DND-41 (cell line): ENCODE results near the gene CELSR1.

Source experiments
- EZH2 ChIP-seq: IDR thresholded peaks from 3 replicates; pipeline ENCODE4 v1.6.1; 2012; ENCODE audit warnings: borderline replicate concordance, low read depth, mild to moderate bottlenecking, moderate library complexity, low read length, inconsistent platforms; ENCODE audit not compliant: severe bottlenecking
- TF ChIP-seq, protein P1 (sequence below): IDR thresholded peaks from 2 replicates; pipeline ENCODE4 v1.5.1; 2012; ENCODE audit warnings: borderline replicate concordance, low read length, moderate library complexity, mild to moderate bottlenecking; ENCODE audit not compliant: poor library complexity, severe bottlenecking; ENCODE audit errors: extremely low read depth

DNA sequence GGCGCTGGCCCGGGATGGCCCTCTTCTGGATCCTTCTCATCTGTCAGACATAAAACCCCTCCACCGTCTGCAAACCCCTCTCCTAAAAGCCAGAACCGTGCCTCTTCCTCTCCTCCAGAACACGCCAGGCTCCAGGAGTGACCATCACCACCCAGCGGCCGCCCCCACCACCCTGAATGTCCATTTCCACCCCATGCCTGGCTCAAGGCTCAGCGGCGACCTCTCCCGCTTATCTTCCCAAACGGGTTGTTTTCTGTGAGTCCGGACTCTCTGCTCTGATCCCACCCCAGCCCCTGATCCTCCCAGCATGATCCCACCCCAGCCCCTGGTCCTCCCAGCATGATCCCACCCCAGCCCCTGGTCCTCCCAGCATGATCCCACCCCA lies 37.6 kb downstream of the CELSR1 start:
- TF ChIP-seq, protein P1, sequence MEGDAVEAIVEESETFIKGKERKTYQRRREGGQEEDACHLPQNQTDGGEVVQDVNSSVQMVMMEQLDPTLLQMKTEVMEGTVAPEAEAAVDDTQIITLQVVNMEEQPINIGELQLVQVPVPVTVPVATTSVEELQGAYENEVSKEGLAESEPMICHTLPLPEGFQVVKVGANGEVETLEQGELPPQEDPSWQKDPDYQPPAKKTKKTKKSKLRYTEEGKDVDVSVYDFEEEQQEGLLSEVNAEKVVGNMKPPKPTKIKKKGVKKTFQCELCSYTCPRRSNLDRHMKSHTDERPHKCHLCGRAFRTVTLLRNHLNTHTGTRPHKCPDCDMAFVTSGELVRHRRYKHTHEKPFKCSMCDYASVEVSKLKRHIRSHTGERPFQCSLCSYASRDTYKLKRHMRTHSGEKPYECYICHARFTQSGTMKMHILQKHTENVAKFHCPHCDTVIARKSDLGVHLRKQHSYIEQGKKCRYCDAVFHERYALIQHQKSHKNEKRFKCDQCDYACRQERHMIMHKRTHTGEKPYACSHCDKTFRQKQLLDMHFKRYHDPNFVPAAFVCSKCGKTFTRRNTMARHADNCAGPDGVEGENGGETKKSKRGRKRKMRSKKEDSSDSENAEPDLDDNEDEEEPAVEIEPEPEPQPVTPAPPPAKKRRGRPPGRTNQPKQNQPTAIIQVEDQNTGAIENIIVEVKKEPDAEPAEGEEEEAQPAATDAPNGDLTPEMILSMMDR, result no peak
- TF ChIP-seq EZH2, result no peak
